GM19468 (cell line): ENCODE data around the gene WHAMM.
"Not testable (repeated sequence)": the region's sequence is repeated elsewhere in the genome, so short reads cannot be mapped to it uniquely, and the experiment has no call there.

ENCODE experiments used
- ATAC-seq: cut with Tn5 transposase; IDR thresholded peaks from one replicate; pipeline ENCODE4 v1.9.1; 2021; ENCODE audit warnings: mild to moderate bottlenecking, moderate library complexity, moderate number of reproducible peaks; ENCODE audit not compliant: unreplicated experiment; ENCODE audit errors: extremely low read depth

Gene WHAMM

GRCh38 chr15:82858932-82859331 is 49.5 kb downstream of the WHAMM start:
- ATAC-seq: no peak

- ATAC-seq: no peak
These were observed 53.5 kb downstream of the WHAMM start for GRCh38 chr15:82862886-82863285.

GRCh38 chr15:82864967-82865366 is 55.5 kb downstream of the WHAMM start:
- ATAC-seq: no peak

GRCh38 chr15:82865581-82865980 is 56.2 kb downstream of the WHAMM start:
- not testable (repeated sequence) for ATAC-seq

- not testable (repeated sequence) for ATAC-seq
These were observed 56.6 kb downstream of the WHAMM start for GRCh38 chr15:82865981-82866380.

GRCh38 chr15:82870727-82871320 is 61.4 kb downstream of the WHAMM start:
- no peak for ATAC-seq

GRCh38 chr15:82871358-82871757 is 61.9 kb downstream of the WHAMM start:
- no peak for ATAC-seq

GRCh38 chr15:82871832-82872484 is 62.5 kb downstream of the WHAMM start:
- ATAC-seq: no peak

- ATAC-seq: no peak
These were observed 63.7 kb downstream of the WHAMM start for GRCh38 chr15:82873000-82873680.

- no peak for ATAC-seq
These were observed 64.8 kb downstream of the WHAMM start for GRCh38 chr15:82874267-82874666.

- ATAC-seq: no peak
These were observed 65.5 kb downstream of the WHAMM start for GRCh38 chr15:82874961-82875360.

GRCh38 chr15:82875411-82876003 is 66.1 kb downstream of the WHAMM start:
- ATAC-seq: no peak

- no peak for ATAC-seq
These were observed 68.4 kb downstream of the WHAMM start for GRCh38 chr15:82877825-82878224.

GRCh38 chr15:82878325-82878724 is 68.9 kb downstream of the WHAMM start:
- no peak for ATAC-seq

- no peak for ATAC-seq
These were observed 71.3 kb downstream of the WHAMM start for GRCh38 chr15:82880704-82881103.

- no peak for ATAC-seq
These were observed 72.3 kb downstream of the WHAMM start for GRCh38 chr15:82881747-82882146.

- no peak for ATAC-seq
These were observed 73.0 kb downstream of the WHAMM start for GRCh38 chr15:82882273-82882928.
